Measurements from ENCODE around the gene EFNB3.

EFNB3 gene

GRCh38 chr17:7754656-7755055 lies 49.7 kb downstream of the EFNB3 start:
- TF ChIP-seq CTCF (IDR thresholded peaks at IDR 0.05) = no peak
- no peak overlapping the region for H3K4me3 ChIP-seq
- DNase-seq (ENCODE audit: low spot score) = no peak
- H3K27ac ChIP-seq = no peak overlapping the region

- DNase-seq (ENCODE audit: low spot score) = no peak
- H3K27ac ChIP-seq = no peak overlapping the region
- no peak overlapping the region for H3K4me3 ChIP-seq
- TF ChIP-seq CTCF (IDR thresholded peaks at IDR 0.05) = no peak
Observed at GRCh38 chr17:7755095-7755890, 50.3 kb downstream of the EFNB3 start.

GRCh38 chr17:7756968-7757367 lies 52.0 kb downstream of the EFNB3 start:
- DNase-seq (ENCODE audit: low spot score) = no peak
- H3K4me3 ChIP-seq = no peak overlapping the region
- H3K27ac ChIP-seq = no peak overlapping the region
- TF ChIP-seq CTCF (IDR thresholded peaks at IDR 0.05) = no peak

Measured in coronary artery (tissue), 2 donors.